ENCODE data around the gene MAVS.

MAVS gene

GRCh38 chr20:3888622-3889488, 42.2 kb downstream of the MAVS start, which contains the start of gene PANK2:
PANK2 (plus strand) TSS chr20:3889387.
- ChIA-PET CTCF (interaction anchor here (1.3 to 3.3 kb wide), 3 partner anchors 13 to 196 kb away, joined by 6 to 14 read pairs (median 8); partner anchors contain the start of gene AP5S1), POLR2A (no interaction called here)
- peak; percentile 99 for DNase-seq (ENCODE audit: extremely low spot score)
- TF ChIP-seq CTCF (IDR thresholded peaks at IDR 0.05; ENCODE audit: control extremely low read depth, extremely low read depth, low read depth, missing control alignments) = peak; percentile 34

DNA sequence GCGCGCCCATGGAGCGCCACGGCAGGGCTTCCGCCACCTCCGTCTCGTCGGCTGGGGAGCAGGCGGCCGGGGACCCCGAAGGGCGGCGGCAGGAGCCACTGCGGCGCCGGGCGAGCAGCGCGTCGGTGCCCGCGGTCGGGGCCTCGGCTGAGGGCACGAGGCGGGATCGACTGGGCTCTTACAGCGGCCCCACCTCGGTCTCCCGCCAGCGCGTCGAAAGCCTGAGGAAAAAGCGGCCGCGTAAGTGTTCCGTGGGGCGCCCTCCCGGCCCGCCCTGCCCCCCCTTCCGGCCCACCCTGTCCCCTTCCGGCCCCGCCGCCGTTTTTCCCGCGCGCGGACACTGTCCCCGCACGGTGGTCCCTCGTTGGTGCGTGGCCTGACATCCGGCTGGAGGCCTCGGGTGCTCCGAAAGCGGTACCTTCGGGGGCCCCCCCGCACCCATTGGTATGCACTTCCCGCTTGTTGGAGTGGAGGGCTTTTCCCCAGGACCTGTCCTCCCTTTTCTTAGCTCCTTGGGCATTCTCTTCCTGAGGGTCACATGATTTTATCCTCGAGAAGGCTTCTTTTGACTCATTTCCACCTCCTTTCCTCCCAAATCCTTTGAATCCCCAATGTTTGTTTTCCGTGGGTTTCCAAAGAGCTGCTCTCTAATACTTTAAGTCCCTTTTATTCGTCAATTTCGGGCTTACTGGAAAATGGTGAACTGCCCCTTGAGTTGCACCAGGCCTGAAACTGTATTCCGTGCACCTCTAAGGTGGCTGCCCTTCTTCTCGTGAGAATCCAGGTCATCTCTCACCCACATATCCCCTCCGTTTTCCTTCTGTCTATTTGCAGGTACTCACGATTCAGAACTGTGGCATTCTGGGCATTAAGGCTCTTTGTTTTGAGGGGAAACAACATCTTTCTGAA, 43.1 kb downstream of the MAVS start:
- CTCF ChIA-PET = interaction anchor here (1.9 to 3.0 kb wide), 2 partner anchors 35 to 195 kb away, joined by 5 to 8 read pairs; no protein-coding TSS in a partner anchor
- POLR2A ChIA-PET = no interaction called here
- peak; percentile 54 for DNase-seq (ENCODE audit: extremely low spot score)
- no peak for TF ChIP-seq CTCF (IDR thresholded peaks at IDR 0.05; ENCODE audit: control extremely low read depth, extremely low read depth, low read depth, missing control alignments)

- TF ChIP-seq CTCF (IDR thresholded peaks at IDR 0.05; ENCODE audit: control extremely low read depth, extremely low read depth, low read depth, missing control alignments) = no peak
- no peak for DNase-seq (ENCODE audit: extremely low spot score)
- ChIA-PET POLR2A (no interaction called here), CTCF (interaction anchor here (1.9 kb wide), 1 partner anchor 36 kb away, joined by 5 read pairs; no protein-coding TSS in a partner anchor)
Observed at GRCh38 chr20:3890398-3890751, 43.7 kb downstream of the MAVS start.

DNA sequence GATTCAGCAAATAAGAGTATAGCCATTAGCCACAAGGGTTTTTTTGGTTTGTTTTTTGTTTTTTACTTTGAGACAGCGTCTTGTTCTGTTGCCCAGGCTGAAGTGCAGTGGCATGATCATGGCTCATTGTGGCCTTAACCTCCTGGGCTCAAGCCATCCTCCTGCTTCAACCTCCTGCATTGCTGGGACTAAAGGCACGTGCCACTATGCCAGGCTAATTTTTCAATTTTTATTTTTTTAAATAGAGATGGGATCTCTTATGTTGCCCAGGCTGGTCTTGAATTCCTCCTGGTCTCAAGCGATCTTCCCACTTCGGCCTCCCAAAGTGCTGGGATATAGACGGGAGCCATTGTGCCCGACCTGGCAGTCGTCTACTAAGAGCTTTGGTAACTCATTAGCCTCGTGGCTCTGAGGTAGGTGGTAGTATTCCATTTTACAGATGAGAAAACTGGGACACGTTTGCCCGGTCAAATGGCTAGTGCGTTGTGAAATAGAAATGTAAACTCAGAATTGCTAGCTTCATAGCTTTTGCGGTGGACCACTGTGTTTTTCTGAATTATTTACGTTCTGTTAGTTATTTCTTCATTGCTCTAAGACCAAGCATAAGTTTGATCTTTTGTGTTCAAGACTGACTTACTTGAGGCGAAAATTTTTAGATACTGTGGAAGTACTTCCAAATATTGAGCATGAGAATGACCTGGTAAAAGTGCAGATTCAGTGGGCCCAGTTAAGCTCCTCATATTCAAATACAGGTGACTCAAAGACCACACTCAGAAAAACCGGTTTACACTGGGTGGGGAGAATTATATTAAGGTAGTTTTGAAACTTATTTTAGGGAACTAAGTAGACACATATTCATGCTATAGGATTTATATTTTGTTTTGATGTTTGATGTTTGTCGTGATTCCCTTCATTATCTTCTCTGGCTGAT, 44.6 kb downstream of the MAVS start:
- no peak for DNase-seq (ENCODE audit: extremely low spot score)
- CTCF ChIA-PET = interaction anchor here (1.1 to 1.9 kb wide), 2 partner anchors 37 to 104 kb away, joined by 3 to 5 read pairs; no protein-coding TSS in a partner anchor
- TF ChIP-seq CTCF (IDR thresholded peaks at IDR 0.05; ENCODE audit: control extremely low read depth, extremely low read depth, low read depth, missing control alignments) = no peak
- POLR2A ChIA-PET = interaction anchor here (0.6 kb wide), 1 partner anchor 46 kb away, joined by 3 read pairs; no protein-coding TSS in a partner anchor

GRCh38 chr20:3894796-3895195, 48.2 kb downstream of the MAVS start:
- no peak for TF ChIP-seq CTCF (IDR thresholded peaks at IDR 0.05; ENCODE audit: control extremely low read depth, extremely low read depth, low read depth, missing control alignments)
- DNase-seq (ENCODE audit: extremely low spot score) = no peak
- ChIA-PET CTCF (interaction anchor here (0.8 to 1.2 kb wide), 2 partner anchors 11 to 191 kb away, joined by 3 read pairs; no protein-coding TSS in a partner anchor), POLR2A (interaction anchor here (0.7 to 0.9 kb wide), 2 partner anchors 17 to 697 kb away, joined by 3 to 5 read pairs; no protein-coding TSS in a partner anchor)

All from GM10248 (cell line).